ENCODE results near the gene DPYD.

Gene DPYD

GRCh38 chr1:97906567-97907241 lies 14.1 kb downstream of the DPYD start:
- DNase-seq = no peak

GRCh38 chr1:97905141-97905940 lies 15.5 kb downstream of the DPYD start:
- DNase-seq = no peak

DNA sequence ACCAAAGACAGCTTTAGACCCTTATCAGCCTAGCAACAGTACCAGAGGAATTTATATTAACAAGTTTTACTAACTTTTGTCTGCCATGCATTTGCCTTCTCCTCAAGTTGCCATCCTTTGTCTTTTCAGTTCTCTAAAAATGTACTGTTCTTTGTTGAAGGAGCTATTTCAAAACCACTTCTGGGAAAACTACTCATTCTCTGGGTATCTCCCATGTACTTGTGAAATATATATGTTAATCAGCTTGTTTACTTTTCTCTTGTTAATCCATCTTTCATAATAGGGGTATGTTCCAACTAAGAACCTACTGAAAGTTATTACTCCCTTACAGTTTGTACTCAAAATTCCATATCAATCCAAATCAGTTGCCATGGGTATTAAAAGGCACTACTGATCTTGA lies 16.3 kb downstream of the DPYD start:
- DNase-seq = no peak

- no peak for DNase-seq
These were observed 17.2 kb downstream of the DPYD start for GRCh38 chr1:97903626-97904025.

DNA sequence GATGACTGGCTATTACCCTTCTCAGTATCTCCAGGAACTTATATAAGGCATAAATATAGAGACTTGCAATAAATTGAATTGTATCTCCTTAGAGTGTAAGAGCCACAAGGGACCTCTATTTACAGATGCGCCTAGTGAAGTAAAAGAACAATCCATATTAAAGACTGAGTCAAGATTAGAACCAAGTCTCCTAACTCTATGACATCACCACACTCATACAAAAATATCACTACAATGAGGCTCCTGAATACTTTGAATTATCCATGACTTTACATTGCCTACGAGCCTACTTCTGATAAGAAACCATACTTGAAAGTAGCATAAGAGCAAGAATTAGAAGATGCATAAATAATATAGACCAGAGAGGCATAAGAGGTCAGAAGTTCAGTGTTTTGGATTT lies 18.8 kb downstream of the DPYD start:
- DNase-seq = no peak

GRCh38 chr1:97901017-97901658 lies 19.7 kb downstream of the DPYD start:
- DNase-seq = no peak

DNA sequence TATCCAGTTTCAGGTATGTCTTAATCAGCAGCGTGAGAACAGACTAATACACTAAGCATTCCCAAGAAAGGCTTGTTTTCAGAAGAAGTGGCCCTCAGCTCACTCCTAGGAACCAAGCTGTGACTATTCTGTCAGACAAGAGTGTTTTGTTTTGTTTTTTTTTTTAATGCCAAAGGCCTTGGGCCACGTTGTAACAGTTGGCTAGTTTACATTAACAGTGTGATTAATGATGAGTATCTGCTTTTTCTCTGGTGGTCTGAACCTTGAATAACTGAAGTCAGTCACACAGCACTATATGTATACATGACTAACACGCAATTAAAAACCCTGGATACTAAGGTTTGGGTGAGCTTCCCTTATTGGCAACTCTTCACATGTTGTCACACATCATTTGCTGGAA lies 21.9 kb downstream of the DPYD start:
- no peak for DNase-seq

GRCh38 chr1:97895278-97895677 lies 25.6 kb downstream of the DPYD start:
- no peak for DNase-seq

DNA sequence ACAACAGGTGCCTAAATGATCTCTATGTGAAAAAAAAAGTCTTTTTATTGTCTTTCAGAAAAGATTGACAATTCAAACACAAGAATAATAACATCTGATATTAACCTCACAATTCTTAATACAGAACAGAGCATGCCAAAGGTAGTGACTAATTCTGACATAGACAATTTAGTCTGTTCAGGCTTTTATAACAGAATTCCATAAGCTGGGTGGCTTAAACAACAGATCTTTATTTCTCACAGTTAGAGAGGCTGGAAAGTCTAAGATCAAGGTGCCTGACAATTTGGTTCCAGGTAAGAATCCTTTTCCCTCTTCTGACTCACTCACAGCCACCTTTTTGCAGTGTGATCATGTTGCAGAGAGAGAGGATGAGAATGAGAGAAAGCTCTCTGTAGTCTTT lies 27.0 kb downstream of the DPYD start:
- DNase-seq = no peak

DNA sequence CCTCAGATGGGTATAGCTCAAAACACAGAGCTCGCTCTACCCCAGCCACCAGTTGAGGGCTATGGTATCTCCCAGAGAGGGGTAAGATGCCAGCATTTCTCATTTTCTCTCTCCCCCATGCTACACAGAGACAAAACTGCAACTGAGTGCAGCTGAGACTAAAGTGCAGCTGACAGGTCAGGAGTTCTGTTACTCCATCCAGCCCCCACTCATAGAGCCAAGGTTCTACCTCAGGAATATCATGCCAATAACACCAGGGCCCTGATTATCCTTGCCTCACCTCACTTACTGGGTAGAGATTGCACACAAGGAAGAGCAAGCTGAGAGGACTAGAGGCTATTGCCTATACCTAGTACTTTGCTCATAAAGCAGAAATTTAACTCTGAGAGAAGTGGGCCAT lies 34.6 kb downstream of the DPYD start:
- no peak for DNase-seq

DNA sequence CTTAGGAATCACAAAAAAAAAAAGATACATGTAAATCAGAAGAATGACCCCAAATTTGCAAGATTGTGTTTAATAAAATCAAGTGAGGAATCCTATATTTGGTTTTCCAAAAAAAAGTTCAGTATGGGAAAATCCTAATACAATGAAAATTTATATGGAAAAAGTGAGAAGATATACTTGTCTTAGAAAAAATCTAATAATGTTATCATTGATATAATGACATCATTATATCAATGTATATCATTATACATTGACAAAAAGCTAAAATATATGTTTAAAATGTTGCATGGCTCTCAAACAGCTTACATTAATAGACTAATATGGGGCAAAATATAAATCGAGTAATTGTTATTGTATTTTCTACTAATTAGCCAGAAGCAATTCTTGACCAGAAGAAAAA lies 37.0 kb downstream of the DPYD start:
- no peak for DNase-seq

GRCh38 chr1:97877307-97877706 lies 43.5 kb downstream of the DPYD start:
- no peak for DNase-seq

DNA sequence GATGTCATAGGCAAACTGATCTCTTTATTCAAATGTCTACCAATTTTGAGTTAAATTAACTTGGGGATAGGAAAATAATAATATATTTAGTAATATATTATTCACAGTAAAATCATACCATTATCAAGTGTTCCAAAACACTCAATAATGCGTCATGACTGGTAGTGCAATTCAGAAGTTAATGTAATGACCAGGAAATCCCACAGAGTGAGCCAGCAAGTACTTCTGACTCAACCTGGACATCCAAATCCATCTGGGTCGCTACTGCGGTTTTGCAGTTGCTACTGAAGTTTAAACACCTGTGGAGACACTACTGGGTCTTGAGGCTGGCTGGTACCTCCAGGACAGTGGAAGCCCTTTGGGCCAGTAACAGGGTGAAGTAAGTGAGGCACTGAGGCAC lies 44.8 kb downstream of the DPYD start:
- no peak for DNase-seq

DNA sequence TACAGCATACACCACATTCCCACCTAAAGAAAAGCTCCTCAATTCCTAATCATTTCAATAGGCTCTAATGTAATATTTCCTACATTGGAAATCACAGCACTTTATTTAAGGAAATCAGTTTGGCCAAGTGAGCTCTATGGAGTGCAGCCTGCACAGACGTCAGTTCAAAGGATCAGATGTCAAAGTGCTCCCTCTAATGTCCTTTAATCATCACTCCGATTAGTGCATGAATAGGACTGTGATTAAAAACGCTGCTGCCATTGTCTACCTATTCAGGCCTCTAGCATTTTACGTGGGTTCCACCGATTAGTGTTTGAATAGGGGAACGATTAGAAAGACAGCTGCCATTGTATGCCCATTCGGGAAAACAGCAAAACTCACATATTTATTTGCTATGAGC lies 50.2 kb downstream of the DPYD start:
- no peak for DNase-seq

- DNase-seq = no peak
These were observed 51.4 kb downstream of the DPYD start for GRCh38 chr1:97869441-97869840.

GRCh38 chr1:97867127-97867526 lies 53.7 kb downstream of the DPYD start:
- no peak for DNase-seq

DNA sequence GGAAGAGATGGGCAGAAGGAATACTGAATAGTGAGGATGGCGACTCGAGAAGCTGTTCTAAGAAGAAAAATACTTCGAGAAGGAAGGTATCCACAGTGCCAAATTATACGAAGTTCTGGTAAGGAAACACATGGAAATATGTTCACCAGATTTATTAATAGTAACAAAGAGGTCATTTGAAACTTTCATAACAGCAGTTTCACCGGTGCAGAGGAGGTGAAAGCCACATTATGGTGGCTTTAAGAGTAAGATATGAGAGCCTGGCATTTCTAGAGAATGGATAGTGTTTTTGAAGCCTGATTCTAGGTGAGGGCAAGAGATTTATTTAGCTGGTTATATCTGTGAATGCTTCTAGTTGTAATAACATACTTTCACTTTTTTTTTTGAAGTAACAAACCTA lies 56.2 kb downstream of the DPYD start:
- DNase-seq = no peak

GRCh38 chr1:97853221-97853620 lies 67.6 kb downstream of the DPYD start:
- DNase-seq = no peak

DNA sequence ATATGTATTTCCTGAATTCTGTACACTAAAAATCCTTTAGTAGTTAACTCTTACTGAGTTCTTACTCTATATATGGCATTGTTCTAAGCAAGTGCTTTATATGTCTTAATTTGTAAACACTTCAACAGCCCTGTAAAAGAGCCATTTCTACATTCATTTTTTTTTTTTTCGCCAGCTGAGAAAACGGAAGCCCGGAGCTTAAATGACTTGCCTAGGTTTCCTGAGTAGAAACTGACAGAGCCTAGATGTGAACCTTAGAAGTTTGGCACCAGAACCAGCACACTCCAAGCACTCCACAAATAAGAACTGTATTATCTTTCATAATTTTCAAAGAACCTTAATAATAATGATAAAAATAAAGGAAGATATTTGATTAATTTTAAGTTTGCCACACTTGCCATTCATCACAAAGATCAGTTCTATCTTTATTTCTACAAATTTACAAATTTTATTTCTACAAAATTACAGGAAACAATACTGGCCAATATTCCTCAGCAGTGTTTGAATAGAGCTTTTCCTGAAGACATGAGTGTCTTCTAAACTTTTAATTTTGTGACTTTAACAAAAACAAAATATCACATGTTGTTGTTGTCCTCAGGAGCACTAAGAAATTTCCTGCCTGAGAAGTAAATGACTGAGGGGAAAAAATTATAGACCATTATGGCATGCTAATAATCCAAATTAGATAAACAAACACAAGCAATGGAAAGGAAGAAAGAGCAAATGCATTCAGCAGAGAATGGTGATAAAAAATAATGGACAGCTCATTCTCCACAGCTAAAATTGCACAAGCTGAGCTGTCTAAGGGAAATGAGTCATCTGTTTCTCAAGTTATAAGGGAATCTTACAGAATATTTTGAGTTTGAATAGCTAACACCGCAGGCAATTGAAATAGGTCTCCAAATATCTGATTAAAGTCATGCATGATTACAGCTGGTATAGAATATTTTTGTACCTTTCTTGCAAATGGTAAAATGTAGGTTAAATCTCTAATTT lies 71.2 kb downstream of the DPYD start:
- DNase-seq = no peak

DNA sequence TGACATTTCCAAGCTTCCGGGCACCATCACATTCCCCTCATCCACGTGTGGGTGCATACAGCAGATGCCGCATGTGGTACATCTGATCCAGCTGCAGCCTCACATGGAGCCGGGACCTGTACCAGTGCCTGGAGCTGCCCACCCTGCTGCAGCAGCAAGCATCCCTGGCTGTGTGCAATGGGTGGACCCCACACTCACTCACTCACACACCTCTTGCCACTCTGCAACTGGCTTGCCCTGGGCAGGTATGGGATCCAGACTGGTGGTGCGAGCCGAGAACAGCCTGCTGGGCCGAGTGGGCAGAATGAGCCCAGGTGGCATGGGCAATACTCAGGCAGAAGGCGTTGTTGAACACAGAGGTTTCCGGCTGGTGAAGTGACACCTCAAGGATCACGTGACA lies 75.0 kb downstream of the DPYD start:
- DNase-seq = no peak

- DNase-seq = no peak
These were observed 76.2 kb downstream of the DPYD start for GRCh38 chr1:97844552-97845089.

DNA sequence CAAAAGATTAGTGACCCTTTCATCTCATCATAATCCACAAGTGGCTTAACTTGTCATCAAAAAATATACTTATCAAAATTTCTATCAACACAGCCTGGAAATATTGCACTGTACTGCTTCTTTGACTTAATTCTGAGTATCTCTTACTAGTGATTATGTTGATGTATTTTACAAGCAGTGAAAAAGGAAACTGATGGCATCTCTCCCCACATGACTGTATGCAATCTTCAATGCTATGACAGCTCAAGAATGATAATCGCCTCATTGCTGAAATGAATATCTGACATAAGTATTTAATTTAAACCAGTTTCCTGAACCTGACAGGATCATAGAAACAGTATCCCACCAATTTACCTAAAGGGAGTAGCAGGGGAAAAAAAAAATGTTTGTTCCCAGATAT lies 79.5 kb downstream of the DPYD start:
- no peak for DNase-seq

DNA sequence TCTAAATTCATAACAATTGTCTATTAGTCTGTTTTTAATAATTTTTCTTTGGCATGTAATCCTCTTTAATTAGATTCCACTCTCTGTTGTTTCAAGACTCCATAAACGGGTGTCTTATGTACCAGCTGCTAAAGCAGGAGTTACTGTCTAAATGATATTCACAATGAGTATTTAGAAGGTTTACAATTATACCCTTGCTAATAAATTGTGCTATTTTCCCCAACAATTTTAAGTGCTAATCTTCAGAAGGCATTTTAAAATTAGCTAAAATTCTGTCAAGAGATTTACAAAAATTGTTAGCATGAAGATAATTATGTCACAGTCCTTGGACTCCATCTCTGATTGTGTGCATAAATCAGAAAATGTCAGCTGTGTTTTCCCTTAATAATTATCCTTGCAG lies 83.7 kb downstream of the DPYD start:
- no peak for DNase-seq

All from effector CD4-positive, alpha-beta T cell (primary cell).